ENCODE data around the gene NIPAL1. TPM values are rescaled to one million over a fixed set of nuclear protein-coding genes. Genes with fewer than 3 reads are reported as not detected.

Gene NIPAL1
- total RNA-seq, 1 donor from 2014 or later: 4.9 TPM

GRCh38 chr4:47972181-47972580 is 44.4 kb upstream of the NIPAL1 start:
- no peaks in the 10 kb centered on the region for H3K36me3 Mint-ChIP-seq (ENCODE audit: low read depth, unreplicated experiment)
- H3K27me3 ChIP-seq (ENCODE audit: insufficient read depth, low read length): no peaks in the 10 kb centered on the region
- no peaks in the 10 kb centered on the region for H3K9me3 ChIP-seq (ENCODE audit: insufficient read depth, low read depth, low read length)
- H4K20me1 ChIP-seq (ENCODE audit: insufficient read depth, low read length): no peaks in the 10 kb centered on the region
- no peaks in the 10 kb centered on the region for H3K36me3 ChIP-seq (ENCODE audit: insufficient read depth, low read length)
- H2AFZ ChIP-seq (ENCODE audit: low read depth, low read length): no peak overlapping the region
- DNase-seq (ENCODE audit: low read depth): no peak
- no peak overlapping the region for H3K9ac ChIP-seq (ENCODE audit: low read length)
- H3K27me3 Mint-ChIP-seq (ENCODE audit: low read depth, unreplicated experiment): no peaks in the 10 kb centered on the region
- FAIRE-seq: no peak
- no peak overlapping the region for H3K4me2 ChIP-seq (ENCODE audit: low read length)
- no peaks in the 10 kb centered on the region for H3K79me2 ChIP-seq (ENCODE audit: insufficient read depth, low read length)
- H3K4me1 ChIP-seq (ENCODE audit: insufficient read depth, low read length): no peaks in the 10 kb centered on the region
- no peak overlapping the region for H3K27ac ChIP-seq (ENCODE audit: low read depth, low read length)
- H3K4me3 Mint-ChIP-seq (ENCODE audit: unreplicated experiment): no peak overlapping the region
- no peaks in the 10 kb centered on the region for H3K4me1 Mint-ChIP-seq (ENCODE audit: low read depth, unreplicated experiment)
- no peak for TF ChIP-seq CTCF (IDR thresholded peaks at IDR 0.05; ENCODE audit: insufficient read depth, low read depth, low read length)
- H3K27ac Mint-ChIP-seq (ENCODE audit: unreplicated experiment): no peak overlapping the region
- no peak overlapping the region for H3K4me3 ChIP-seq (ENCODE audit: insufficient read depth, low read depth, low read length)
- peaks cover 2% of the 10 kb centered on the region for H3K9me3 Mint-ChIP-seq (ENCODE audit: unreplicated experiment)

GRCh38 chr4:47972721-47973120 is 43.9 kb upstream of the NIPAL1 start:
- FAIRE-seq: no peak

GRCh38 chr4:47974566-47974965 is 42.0 kb upstream of the NIPAL1 start:
- Histone ChIP-seq H4K20me1 (ENCODE audit: insufficient read depth, low read length) (no peaks in the 10 kb centered on the region), H3K4me1 (ENCODE audit: insufficient read depth, low read length) (no peaks in the 10 kb centered on the region), H3K4me2 (ENCODE audit: low read length) (no peak overlapping the region), H2AFZ (ENCODE audit: low read depth, low read length) (no peak overlapping the region), H3K4me3 (ENCODE audit: insufficient read depth, low read depth, low read length) (no peak overlapping the region), H3K27ac (ENCODE audit: low read depth, low read length) (no peak overlapping the region), H3K9me3 (ENCODE audit: insufficient read depth, low read depth, low read length) (no peaks in the 10 kb centered on the region), H3K79me2 (ENCODE audit: insufficient read depth, low read length) (no peaks in the 10 kb centered on the region), H3K9ac (ENCODE audit: low read length) (no peak overlapping the region), H3K27me3 (ENCODE audit: insufficient read depth, low read length) (no peaks in the 10 kb centered on the region), H3K36me3 (ENCODE audit: insufficient read depth, low read length) (no peaks in the 10 kb centered on the region)
- no peaks in the 10 kb centered on the region for H3K36me3 Mint-ChIP-seq (ENCODE audit: low read depth, unreplicated experiment)
- H3K4me3 Mint-ChIP-seq (ENCODE audit: unreplicated experiment): no peak overlapping the region
- H3K27ac Mint-ChIP-seq (ENCODE audit: unreplicated experiment): no peak overlapping the region
- TF ChIP-seq CTCF (IDR thresholded peaks at IDR 0.05; ENCODE audit: insufficient read depth, low read depth, low read length) (no peak), EZH2 (IDR thresholded peaks at IDR 0.05; ENCODE audit: insufficient read depth, low read length) (no peak)
- no peaks in the 10 kb centered on the region for H3K27me3 Mint-ChIP-seq (ENCODE audit: low read depth, unreplicated experiment)
- FAIRE-seq: no peak
- no peaks in the 10 kb centered on the region for H3K9me3 Mint-ChIP-seq (ENCODE audit: unreplicated experiment)
- no peaks in the 10 kb centered on the region for H3K4me1 Mint-ChIP-seq (ENCODE audit: low read depth, unreplicated experiment)
- DNase-seq (ENCODE audit: low read depth): no peak

More at GRCh38 chr4:47972721-47973120, 43.9 kb upstream of the NIPAL1 start:
- no peak overlapping the region for H3K9ac ChIP-seq (ENCODE audit: low read length)
- H3K4me1 ChIP-seq (ENCODE audit: insufficient read depth, low read length): no peaks in the 10 kb centered on the region
- no peak overlapping the region for H3K4me3 Mint-ChIP-seq (ENCODE audit: unreplicated experiment)
- no peak overlapping the region for H2AFZ ChIP-seq (ENCODE audit: low read depth, low read length)
- no peaks in the 10 kb centered on the region for H3K36me3 ChIP-seq (ENCODE audit: insufficient read depth, low read length)
- no peak overlapping the region for H3K4me2 ChIP-seq (ENCODE audit: low read length)
- DNase-seq (ENCODE audit: low read depth): no peak
- no peak overlapping the region for H3K4me3 ChIP-seq (ENCODE audit: insufficient read depth, low read depth, low read length)
- H3K27me3 Mint-ChIP-seq (ENCODE audit: low read depth, unreplicated experiment): no peaks in the 10 kb centered on the region
- no peaks in the 10 kb centered on the region for H3K36me3 Mint-ChIP-seq (ENCODE audit: low read depth, unreplicated experiment)
- H4K20me1 ChIP-seq (ENCODE audit: insufficient read depth, low read length): no peaks in the 10 kb centered on the region
- H3K27me3 ChIP-seq (ENCODE audit: insufficient read depth, low read length): no peaks in the 10 kb centered on the region
- H3K27ac ChIP-seq (ENCODE audit: low read depth, low read length): no peak overlapping the region
- TF ChIP-seq EZH2 (IDR thresholded peaks at IDR 0.05; ENCODE audit: insufficient read depth, low read length): no peak
- TF ChIP-seq CTCF (IDR thresholded peaks at IDR 0.05; ENCODE audit: insufficient read depth, low read depth, low read length): no peak
- H3K9me3 ChIP-seq (ENCODE audit: insufficient read depth, low read depth, low read length): no peaks in the 10 kb centered on the region
- H3K27ac Mint-ChIP-seq (ENCODE audit: unreplicated experiment): no peak overlapping the region
- H3K9me3 Mint-ChIP-seq (ENCODE audit: unreplicated experiment): peaks cover 2% of the 10 kb centered on the region
- H3K79me2 ChIP-seq (ENCODE audit: insufficient read depth, low read length): no peaks in the 10 kb centered on the region
- H3K4me1 Mint-ChIP-seq (ENCODE audit: low read depth, unreplicated experiment): no peaks in the 10 kb centered on the region

Measured in astrocyte (in vitro differentiated cells and primary cell).